Transverse colon (tissue), 3 donors: ENCODE results near the gene RAPGEF2.

Source experiments
- CTCF ChIP-seq, 5 experiments: fragments of 200-600 bp in 3 of 5; fragments of 450-650 bp in 2 of 5; sonication (generic) in 3 of 5; IDR thresholded peaks; 1 replicate in 2 of 5; 2 replicates in 3 of 5; pipeline ENCODE4 v1.5.1; 2016 to 2017; ENCODE audit warnings: antibody characterized with exemption in 5 of 5, inconsistent platforms in 3 of 5, mild to moderate bottlenecking in 2 of 5, moderate library complexity in 1 of 5
- EP300 ChIP-seq: sonication (generic); formaldehyde crosslinking; IDR thresholded peaks from one replicate; pipeline ENCODE4 v1.6.1; 2017; ENCODE audit warnings: antibody characterized with exemption, low read depth
- POLR2A ChIP-seq: fragments of 450-650 bp; IDR thresholded peaks from one replicate; pipeline ENCODE4 v1.6.1; 2016; ENCODE audit warnings: antibody characterized with exemption, mild to moderate bottlenecking, moderate library complexity

DNA sequence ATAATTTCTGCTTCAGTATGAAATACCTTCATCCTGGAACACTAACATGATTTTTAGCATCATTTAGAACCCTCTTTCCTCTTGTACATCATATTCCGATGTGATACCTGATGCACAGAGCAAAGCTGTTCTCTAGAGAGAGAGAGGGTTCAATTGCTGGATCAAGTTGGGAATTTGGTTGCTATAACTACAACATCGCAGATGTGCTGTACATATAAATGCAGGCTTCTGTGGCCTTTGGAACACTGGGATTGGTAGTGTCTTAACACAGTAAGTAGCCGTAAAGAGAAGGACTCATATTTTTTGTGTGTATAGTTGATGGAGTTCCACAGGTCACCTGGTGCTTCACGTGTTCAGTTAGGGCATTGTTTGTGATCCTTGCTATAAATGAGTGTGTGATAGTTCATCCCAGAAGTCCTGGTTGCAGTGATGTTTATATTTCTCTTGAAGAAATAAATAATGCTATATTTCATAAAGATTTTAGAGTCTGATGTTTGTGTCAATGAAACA, 119.2 kb downstream of the RAPGEF2 start:
- TF ChIP-seq CTCF (IDR thresholded peaks at IDR 0.05) (no peak), POLR2A (no peak), EP300 (no peak)
